GM15510 (cell line): Measurements from ENCODE around the gene COL15A1.

Experiments used
- POLR2A ChIP-seq: IDR thresholded peaks from 3 replicates; pipeline ENCODE4 v1.6.1; 2011; ENCODE audit warnings: borderline replicate concordance; ENCODE audit not compliant: insufficient read length; ENCODE audit errors: extremely low read depth

COL15A1 gene

GRCh38 chr9:99019510-99020331, 76.0 kb downstream of the COL15A1 start:
- no peak for TF ChIP-seq POLR2A

GRCh38 chr9:99020786-99021436, 77.2 kb downstream of the COL15A1 start:
- no peak for TF ChIP-seq POLR2A

- no peak for TF ChIP-seq POLR2A
These were observed 77.8 kb downstream of the COL15A1 start for GRCh38 chr9:99021512-99021911.

GRCh38 chr9:99023231-99023630, 79.5 kb downstream of the COL15A1 start:
- TF ChIP-seq POLR2A = no peak

GRCh38 chr9:99023831-99024230, 80.1 kb downstream of the COL15A1 start:
- no peak for TF ChIP-seq POLR2A

- TF ChIP-seq POLR2A = no peak
These were observed 81.3 kb downstream of the COL15A1 start for GRCh38 chr9:99024959-99025358.

- TF ChIP-seq POLR2A = no peak
These were observed 82.0 kb downstream of the COL15A1 start for GRCh38 chr9:99025616-99026270.

GRCh38 chr9:99026271-99026955, 82.7 kb downstream of the COL15A1 start:
- no peak for TF ChIP-seq POLR2A

- TF ChIP-seq POLR2A = no peak
These were observed 83.2 kb downstream of the COL15A1 start for GRCh38 chr9:99026956-99027298.

GRCh38 chr9:99027443-99027842, 83.7 kb downstream of the COL15A1 start:
- no peak for TF ChIP-seq POLR2A

- no peak for TF ChIP-seq POLR2A
These were observed 85.5 kb downstream of the COL15A1 start for GRCh38 chr9:99029083-99029645.

GRCh38 chr9:99030092-99030511, 86.4 kb downstream of the COL15A1 start:
- TF ChIP-seq POLR2A = no peak

- TF ChIP-seq POLR2A = no peak
These were observed 87.0 kb downstream of the COL15A1 start for GRCh38 chr9:99030610-99031109.

GRCh38 chr9:99031319-99031718, 87.6 kb downstream of the COL15A1 start:
- TF ChIP-seq POLR2A = no peak
